NCI-H2196 (cell line): Measurements from ENCODE around the gene OTOR.

Source experiments
- DNase-seq: peaks from one replicate; lab custom pipeline; 2025; ENCODE audit not compliant: unreplicated experiment; lab: John Stamatoyannopoulos, UW

The OTOR gene

GRCh38 chr20:16748308-16748900 is at the start of gene OTOR:
Gene OTOR (plus strand): TSS chr20:16748358. CDS start chr20:16748402, 44 bp downstream.
- DNase-seq = no peak

- no peak for DNase-seq
Observed at GRCh38 chr20:16699293-16699692, 48.9 kb upstream of the OTOR start.

GRCh38 chr20:16701296-16701695 is 46.9 kb upstream of the OTOR start:
- DNase-seq = no peak

GRCh38 chr20:16703570-16703969 is 44.6 kb upstream of the OTOR start:
- DNase-seq = no peak

DNA sequence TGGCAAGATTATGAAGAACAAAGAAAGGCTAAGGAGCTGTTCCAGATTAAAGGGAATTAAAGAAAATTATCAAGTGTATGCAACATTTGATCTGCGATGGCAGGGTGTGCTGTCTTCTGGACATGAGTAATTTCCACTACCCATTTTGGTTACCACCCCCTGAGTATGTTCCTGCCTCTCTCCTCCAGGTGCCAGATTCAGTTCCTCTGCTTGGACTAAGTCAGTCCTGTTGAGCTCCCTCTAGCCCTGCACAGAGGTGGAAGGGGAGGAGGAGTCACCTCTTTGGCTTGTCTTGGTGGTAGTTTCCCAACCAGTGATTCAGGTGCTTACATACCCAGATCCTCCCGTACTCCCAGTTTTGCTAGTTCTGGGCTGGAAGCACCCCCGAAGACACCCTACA is 40.5 kb upstream of the OTOR start:
- DNase-seq = no peak

DNA sequence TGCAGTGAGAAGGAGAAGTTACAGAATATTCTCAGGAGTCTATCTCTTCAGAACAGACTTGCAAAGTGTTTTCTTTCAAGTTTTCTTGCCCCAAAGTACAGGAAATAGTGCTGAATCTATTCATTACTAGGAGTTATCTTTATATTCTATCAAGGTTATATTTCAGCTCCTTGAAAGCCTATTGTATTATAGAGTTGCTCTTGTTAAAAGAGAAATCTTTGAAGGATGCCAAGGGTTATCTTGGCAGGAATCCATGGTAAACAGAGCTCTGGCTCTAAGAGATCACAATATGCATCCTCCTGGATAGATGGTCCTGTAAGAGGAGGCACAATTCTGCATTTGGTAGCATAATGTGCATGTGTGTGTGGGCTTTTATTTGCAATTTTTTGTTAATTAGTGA is 39.6 kb upstream of the OTOR start:
- DNase-seq = peak; percentile 66

GRCh38 chr20:16709017-16709416 is 39.1 kb upstream of the OTOR start:
- DNase-seq = no peak

DNA sequence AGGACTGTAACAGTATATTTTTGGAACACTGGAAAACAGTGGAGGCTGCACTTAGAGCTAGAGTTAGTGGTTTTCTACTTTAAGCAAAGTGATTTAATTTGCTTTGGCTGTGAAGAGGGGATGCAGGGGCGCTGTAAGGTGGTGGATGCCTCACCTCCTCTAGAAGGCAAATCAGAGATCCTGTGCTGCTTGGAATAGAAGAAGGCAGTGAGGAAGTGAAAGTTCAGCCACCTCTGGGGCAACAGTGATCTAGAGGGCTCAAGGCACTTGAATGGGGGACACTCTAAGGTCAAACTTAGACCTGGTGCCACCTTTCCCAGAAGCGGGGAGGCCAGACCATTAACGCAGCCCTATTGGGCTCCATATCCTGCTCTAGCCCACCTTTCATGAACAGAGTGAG is 37.4 kb upstream of the OTOR start:
- DNase-seq = no peak

- DNase-seq = no peak
Observed at GRCh38 chr20:16711661-16712258, 36.4 kb upstream of the OTOR start.

DNA sequence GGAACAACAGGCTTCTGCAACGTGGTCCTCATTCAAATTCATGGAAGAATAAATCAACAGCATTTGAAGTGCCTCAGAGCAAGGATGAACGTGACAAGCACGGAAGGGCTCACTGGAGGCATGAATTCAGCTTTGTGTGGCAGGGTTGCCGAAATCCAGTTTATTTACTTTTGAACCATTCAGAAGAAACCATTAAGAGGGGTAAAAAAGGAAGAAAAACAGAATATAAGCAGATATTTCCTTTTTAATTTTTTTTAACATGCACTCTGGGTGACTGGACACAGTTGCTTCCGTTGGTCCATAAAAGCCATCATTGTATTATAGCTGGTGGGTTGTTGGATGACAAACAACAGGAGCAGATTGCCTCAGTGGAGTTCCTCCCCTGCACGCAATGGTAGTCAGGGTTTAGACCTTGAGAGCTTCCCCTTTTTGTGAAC is 35.6 kb upstream of the OTOR start:
- no peak for DNase-seq

DNA sequence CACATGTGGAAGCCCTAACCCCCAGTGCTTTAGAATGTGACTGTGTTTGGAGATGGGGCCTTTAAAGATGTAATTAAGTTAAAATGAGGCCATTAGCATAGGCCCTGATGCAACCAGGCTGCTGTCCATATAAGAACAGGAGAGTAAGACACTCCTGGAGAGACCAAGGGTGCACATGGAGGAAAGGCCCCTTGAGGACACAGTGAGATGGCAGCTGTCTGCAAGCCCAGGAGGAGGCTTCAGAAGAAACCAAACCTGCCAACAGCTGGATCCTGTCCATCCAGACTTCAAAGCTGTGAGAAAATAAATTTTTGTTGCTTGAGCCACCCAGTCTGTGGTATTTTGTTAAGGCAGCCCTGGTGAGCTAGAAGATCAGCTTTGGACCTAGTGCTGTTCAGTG is 35.1 kb upstream of the OTOR start:
- no peak for DNase-seq

- DNase-seq = no peak
Observed at GRCh38 chr20:16714242-16714641, 33.9 kb upstream of the OTOR start.

DNA sequence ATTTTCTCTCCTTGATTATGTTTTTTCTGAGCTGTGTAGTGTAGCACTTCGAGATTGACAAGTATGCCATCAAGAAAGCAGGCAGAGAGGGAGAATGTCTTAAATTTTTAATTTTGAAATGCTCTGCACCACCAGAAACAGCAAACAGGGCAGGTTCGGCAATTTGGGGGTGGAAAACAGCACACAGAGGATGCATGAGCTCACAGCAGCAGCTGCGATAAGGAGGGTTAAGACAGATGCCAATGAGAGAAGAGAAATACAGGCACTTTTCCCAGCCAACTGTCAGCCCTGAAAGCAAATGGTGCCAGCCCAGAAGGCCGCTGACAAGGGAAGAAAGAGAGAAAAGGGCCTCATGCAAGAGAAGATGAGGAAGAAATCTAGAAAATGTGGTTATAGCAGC is 33.4 kb upstream of the OTOR start:
- no peak for DNase-seq

GRCh38 chr20:16719421-16719820 is 28.7 kb upstream of the OTOR start:
- DNase-seq = no peak

DNA sequence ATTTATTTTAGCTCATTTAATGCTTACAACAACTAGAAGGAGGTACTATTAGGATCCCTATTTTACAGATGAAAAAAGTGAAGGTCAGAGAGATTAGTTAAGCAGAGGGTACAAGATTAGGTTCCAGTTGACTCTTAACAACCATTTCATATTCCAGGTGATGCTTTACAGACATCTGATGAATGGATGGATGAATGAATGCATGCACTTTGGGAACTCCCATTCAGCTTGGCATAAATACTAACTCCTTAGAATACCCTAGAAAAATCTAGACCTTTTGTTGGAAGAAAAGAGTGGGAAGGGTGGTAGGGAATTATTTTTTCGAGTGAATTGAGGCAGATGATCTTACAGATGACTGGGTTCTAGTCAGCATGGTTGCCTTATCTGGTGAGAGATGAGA is 19.1 kb upstream of the OTOR start:
- DNase-seq = no peak

GRCh38 chr20:16729565-16730460 is 18.3 kb upstream of the OTOR start, which contains the start of gene SNRPB2:
Gene SNRPB2 (plus strand): TSS chr20:16730026. CDS start chr20:16731703, 1,677 bp downstream.
- DNase-seq = peak; percentile 96

GRCh38 chr20:16732506-16733152 is 15.5 kb upstream of the OTOR start:
- DNase-seq = no peak

GRCh38 chr20:16740365-16741072 is 7.6 kb upstream of the OTOR start:
- DNase-seq = no peak

- no peak for DNase-seq
Observed at GRCh38 chr20:16744178-16744807, 3.9 kb upstream of the OTOR start.

DNA sequence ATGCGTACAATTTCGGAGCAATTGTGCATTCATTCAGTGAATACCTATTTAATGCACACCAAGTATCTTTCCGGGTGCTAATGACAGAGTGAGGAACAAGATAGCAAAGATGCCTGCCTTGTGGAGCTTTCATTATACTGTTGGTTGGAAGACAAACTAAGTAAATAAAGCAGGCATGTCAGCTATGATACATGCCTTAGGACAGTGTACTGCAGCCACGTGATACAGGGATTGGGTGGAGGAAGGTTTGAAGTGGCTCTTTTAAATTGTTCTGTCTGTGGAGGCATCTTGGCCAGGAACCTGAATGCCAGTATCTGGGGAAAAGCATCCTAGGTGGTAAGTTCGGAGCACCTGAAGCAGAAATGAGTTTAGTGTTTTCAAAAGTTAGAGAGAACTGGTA is 3.0 kb upstream of the OTOR start:
- no peak for DNase-seq
